H1 (cell line): Measurements from ENCODE around the gene RSPH9. TPM values are rescaled to one million over a fixed set of nuclear protein-coding genes. Genes with fewer than 3 reads are reported as not detected.

Experiments
- CTCF ChIA-PET: fragments of 300-600 bp; sonication (Branson Sonifier 250); formaldehyde crosslinking; loops from one replicate; lab custom pipeline; 2021; ENCODE audit not compliant: partially characterized antibody; lab: Charles Lee
- POLR2A ChIA-PET: fragments of 300-600 bp; sonication (Branson Sonifier 250); formaldehyde crosslinking; loops from one replicate; lab custom pipeline; 2021; ENCODE audit warnings: inconsistent platforms; ENCODE audit not compliant: partially characterized antibody; lab: Charles Lee
- DNase-seq, 2 experiments: peaks; one replicate each; pipeline versions ENCODE4 v3.0.0 to v3.0.0-alpha.2; 2010 to 2022; ENCODE audit warnings: low spot score in 2 of 2, low read depth in 1 of 2, mixed read lengths in 1 of 2
- FAIRE-seq: peaks from 2 replicates; lab custom pipeline; 2011; peaks lifted over from hg19 to GRCh38; lab: Jason Lieb, UNC
- H2AFZ ChIP-seq: 2 replicates; pipeline ENCODE4 v1.8.1; 2012; ENCODE audit warnings: low read length, inconsistent platforms
- H2AK5ac ChIP-seq: 2 replicates; pipeline ENCODE4 v1.6.1; 2013; ENCODE audit warnings: low read depth, low read length
- H2BK120ac ChIP-seq: replicated peaks from 2 replicates; pipeline ENCODE3; 2013; ENCODE audit warnings: low read depth, low read length, inconsistent platforms
- H2BK12ac ChIP-seq: 2 replicates; pipeline ENCODE4 v1.6.1; 2013; ENCODE audit warnings: low read depth, low read length
- H2BK15ac ChIP-seq: 2 replicates; pipeline ENCODE4 v1.6.1; 2013; ENCODE audit warnings: low read length
- H2BK20ac ChIP-seq: 2 replicates; pipeline ENCODE4 v1.6.1; 2013; ENCODE audit warnings: low read length
- H2BK5ac ChIP-seq: 2 replicates; pipeline ENCODE4 v1.6.1; 2013; ENCODE audit warnings: low read depth, low read length
- H3K14ac ChIP-seq: 2 replicates; pipeline ENCODE4 v1.6.1; 2013; ENCODE audit warnings: inconsistent platforms; ENCODE audit not compliant: insufficient read length
- H3K18ac ChIP-seq: 2 replicates; pipeline ENCODE4 v1.6.1; 2013; ENCODE audit warnings: low read length; ENCODE audit errors: extremely low read depth
- H3K23ac ChIP-seq: 2 replicates; pipeline ENCODE4 v1.6.1; 2013; ENCODE audit warnings: inconsistent platforms; ENCODE audit not compliant: insufficient read length
- H3K23me2 ChIP-seq: 2 replicates; pipeline ENCODE4 v1.6.1; 2013; ENCODE audit warnings: low read depth, low read length
- H3K27ac ChIP-seq: 2 replicates; pipeline ENCODE4 v1.6.1; 2011; ENCODE audit warnings: low read depth, low read length, inconsistent platforms
- H3K27me3 ChIP-seq, 4 experiments: replicated peaks in 1 of 4; 1 replicate in 1 of 4; 2 replicates in 3 of 4; pipeline versions ENCODE4 v1.6.1 to v1.8.1; 2011 to 2013; ENCODE audit warnings: low read length in 3 of 4, mild to moderate bottlenecking in 3 of 4, inconsistent platforms in 2 of 4, mixed read lengths in 2 of 4, moderate library complexity in 1 of 4; ENCODE audit not compliant: control insufficient read depth in 3 of 4, insufficient read depth in 3 of 4; ENCODE audit errors: extremely low read depth in 1 of 4
- H3K36me3 ChIP-seq, 4 experiments: 2 replicates each; pipeline versions ENCODE4 v1.6.1 to v1.8.1; 2011 to 2013; ENCODE audit warnings: mild to moderate bottlenecking in 4 of 4, low read length in 3 of 4, moderate library complexity in 2 of 4, control low read depth in 1 of 4, inconsistent platforms in 1 of 4; ENCODE audit not compliant: insufficient read depth in 4 of 4, control insufficient read depth in 2 of 4
- H3K4ac ChIP-seq: replicated peaks from 2 replicates; pipeline ENCODE3; 2013; ENCODE audit warnings: low read length, low read depth, mixed read lengths, inconsistent platforms; ENCODE audit not compliant: insufficient read length
- H3K4me1 ChIP-seq, 4 experiments: replicated peaks in 1 of 4; 1 replicate in 1 of 4; 2 replicates in 3 of 4; pipeline versions ENCODE4 v1.6.1 to v1.8.1; 2011 to 2013; ENCODE audit warnings: low read length in 3 of 4, inconsistent platforms in 2 of 4, mixed read lengths in 1 of 4; ENCODE audit not compliant: insufficient read depth in 4 of 4, control insufficient read depth in 3 of 4
- H3K4me2 ChIP-seq, 2 experiments: 2 replicates each; pipeline versions ENCODE4 v1.6.1 to v1.8.1; 2011 to 2013; ENCODE audit warnings: low read depth in 2 of 2, low read length in 2 of 2, control low read depth in 1 of 2, inconsistent platforms in 1 of 2, mild to moderate bottlenecking in 1 of 2; ENCODE audit not compliant: insufficient read depth in 1 of 2
- H3K4me3 ChIP-seq, 4 experiments: fragments of 200-600, 300-600 bp in 1 of 4; sonication (generic), shearing (Covaris generic), sonication (Bioruptor Twin) in 1 of 4; 2 replicates each; pipeline versions ENCODE4 v1.5.1 to v1.8.1; 2011 to 2016; ENCODE audit warnings: low read length in 4 of 4, low read depth in 3 of 4, control low read depth in 2 of 4, inconsistent platforms in 2 of 4, mild to moderate bottlenecking in 2 of 4, mixed read lengths in 1 of 4, moderate library complexity in 1 of 4; ENCODE audit not compliant: insufficient read depth in 2 of 4; ENCODE audit errors: extremely low read depth in 1 of 4
- H3K56ac ChIP-seq: replicated peaks from 2 replicates; pipeline ENCODE3; 2013; ENCODE audit warnings: low read depth, mild to moderate bottlenecking, mixed read lengths, low read length, inconsistent platforms; ENCODE audit not compliant: insufficient read length
- H3K79me1 ChIP-seq: 2 replicates; pipeline ENCODE4 v1.6.1; 2013; ENCODE audit warnings: low read depth, low read length, control low read depth
- H3K79me2 ChIP-seq, 2 experiments: 2 replicates each; pipeline versions ENCODE4 v1.6.1 to v1.8.1; 2012 to 2013; ENCODE audit warnings: low read length in 2 of 2, mild to moderate bottlenecking in 2 of 2, inconsistent platforms in 1 of 2; ENCODE audit not compliant: insufficient read depth in 2 of 2, control insufficient read depth in 1 of 2
- H3K9ac ChIP-seq, 4 experiments: replicated peaks in 1 of 4; 1 replicate in 1 of 4; 2 replicates in 3 of 4; pipeline versions ENCODE4 v1.6.1 to v1.8.1; 2011 to 2013; ENCODE audit warnings: low read depth in 3 of 4, low read length in 3 of 4, control low read depth in 2 of 4, mild to moderate bottlenecking in 2 of 4, moderate library complexity in 2 of 4, inconsistent platforms in 1 of 4; ENCODE audit errors: extremely low read depth in 1 of 4
- H3K9me3 ChIP-seq, 2 experiments: 2 replicates each; pipeline versions ENCODE4 v1.6.1 to v1.8.1; 2012 to 2013; ENCODE audit warnings: mild to moderate bottlenecking in 2 of 2, moderate library complexity in 2 of 2, control low read depth in 1 of 2, inconsistent platforms in 1 of 2, low read depth in 1 of 2, low read length in 1 of 2, mixed read lengths in 1 of 2; ENCODE audit not compliant: insufficient read depth in 2 of 2
- H4K20me1 ChIP-seq, 2 experiments: replicated peaks in 1 of 2; 2 replicates each; pipeline versions ENCODE3 to v1.8.1; 2011 to 2013; ENCODE audit warnings: inconsistent platforms in 2 of 2, low read length in 2 of 2, mild to moderate bottlenecking in 1 of 2; ENCODE audit not compliant: insufficient read depth in 2 of 2, control insufficient read depth in 1 of 2
- H4K5ac ChIP-seq: 2 replicates; pipeline ENCODE4 v1.6.1; 2013; ENCODE audit warnings: low read length, low read depth, mixed read lengths, inconsistent platforms; ENCODE audit not compliant: insufficient read length
- H4K8ac ChIP-seq: 2 replicates; pipeline ENCODE4 v1.8.0; 2013; ENCODE audit warnings: mild to moderate bottlenecking, moderate library complexity, low read length, inconsistent platforms; ENCODE audit not compliant: insufficient read depth; ENCODE audit errors: extremely low read depth
- H4K91ac ChIP-seq: replicated peaks from 2 replicates; pipeline ENCODE3; 2013; ENCODE audit warnings: low read length, mixed read lengths, inconsistent platforms; ENCODE audit not compliant: insufficient read length
- ASH2L ChIP-seq: fragments of 200-600, 300-600 bp; sonication (generic); IDR thresholded peaks from one replicate; pipeline ENCODE4 v1.7.1; 2017; ENCODE audit warnings: low read length
- BACH1 ChIP-seq: IDR thresholded peaks from 2 replicates; pipeline ENCODE4 v1.6.1; 2012; ENCODE audit warnings: low read length, improper control_type of control experiment
- CREB1 ChIP-seq: IDR thresholded peaks from 2 replicates; pipeline ENCODE4 v1.6.1; 2012; ENCODE audit warnings: inconsistent platforms
- CTBP2 ChIP-seq: IDR thresholded peaks from 2 replicates; pipeline ENCODE4 v1.7.0; 2011; ENCODE audit warnings: borderline replicate concordance, mild to moderate bottlenecking, moderate library complexity, mixed read lengths, low read length; ENCODE audit not compliant: insufficient read depth, insufficient read length
- HDAC6 ChIP-seq: IDR thresholded peaks from one replicate; pipeline ENCODE4 v1.7.1; 2012; ENCODE audit warnings: low read depth, mild to moderate bottlenecking, inconsistent platforms, low read length, moderate library complexity
- NANOG ChIP-seq: IDR thresholded peaks from 2 replicates; pipeline ENCODE4 v1.6.1; 2011; ENCODE audit warnings: low read length, low read depth, mild to moderate bottlenecking, inconsistent platforms; ENCODE audit not compliant: insufficient read depth, poor library complexity, severe bottlenecking
- RBBP5 ChIP-seq: IDR thresholded peaks from 2 replicates; pipeline ENCODE4 v1.7.1; 2012; ENCODE audit warnings: low read depth, mild to moderate bottlenecking, inconsistent platforms, low read length, moderate library complexity, borderline replicate concordance
- RNF2 ChIP-seq: fragments of 200-900, 300-1000 bp; sonication (generic); IDR thresholded peaks from 2 replicates; pipeline ENCODE4 v1.7.1; 2016; ENCODE audit warnings: borderline replicate concordance, low read depth, mild to moderate bottlenecking, antibody characterized with exemption, low read length; ENCODE audit not compliant: poor library complexity, severe bottlenecking; ENCODE audit errors: missing control alignments
- SIRT6 ChIP-seq: IDR thresholded peaks from one replicate; pipeline ENCODE4 v1.7.1; 2012; ENCODE audit warnings: low read length, inconsistent platforms
- SP2 ChIP-seq: IDR thresholded peaks from 2 replicates; pipeline ENCODE4 v1.6.1; 2012; ENCODE audit warnings: mild to moderate bottlenecking, low read length, inconsistent platforms
- TAF1 ChIP-seq: IDR thresholded peaks from 2 replicates; pipeline ENCODE4 v1.6.1; 2011; ENCODE audit warnings: mild to moderate bottlenecking, low read depth, low read length
- TAF7 ChIP-seq: optimal IDR thresholded peaks from 2 replicates; pipeline ENCODE3; 2011; ENCODE audit warnings: low read depth, mild to moderate bottlenecking, inconsistent platforms, low read length, moderate library complexity, borderline replicate concordance
- TCF12 ChIP-seq: IDR thresholded peaks from 2 replicates; pipeline ENCODE4 v1.6.1; 2011; ENCODE audit warnings: low read depth, mild to moderate bottlenecking, low read length
- WGBS, 2 experiments: shearing (Covaris generic) in 1 of 2; methylation state at CpG; one replicate each; pipeline versions ENCODE4 v1.1.6 to v1.1.7; 2013 to 2015; ENCODE audit warnings: low lambda C conversion rate in 2 of 2, mixed read lengths in 2 of 2, inconsistent platforms in 1 of 2, low coverage in 1 of 2, missing lambda C conversion rate in 1 of 2; ENCODE audit not compliant: insufficient replicate concordance in 2 of 2, insufficient coverage in 1 of 2, insufficient read length in 1 of 2; ENCODE audit errors: extremely low coverage in 1 of 2, missing lambda C conversion rate in 1 of 2; 5-methylcytosine and 5-hydroxymethylcytosine counted together
- polyA plus RNA-seq, 7 experiments: library from polyadenylated mRNA; depleted of rRNA in 3 of 7; stranded (reverse) in 5 of 7; unstranded in 2 of 7; fragments of >200 nt in 5 of 7; fragments of 200-250 nt in 2 of 7; gene quantifications; 1 replicate in 5 of 7; 2 replicates in 1 of 7; 4 replicates in 1 of 7; pipeline versions ENCODE4 v1.2.1 to v1.2.3, GENCODE V29; 2011 to 2013; ENCODE audit warnings: missing spikeins in 2 of 7, mixed read lengths in 2 of 7
- total RNA-seq: library from RNA; stranded (reverse); fragmentation: NEBNext Ultra II Directional; extraction: Animal tissue kit (Norgen Biotek cat#: 25700); gene quantifications from 2 replicates; pipeline ENCODE4 v1.2.1, GENCODE V29; 2021

Gene RSPH9
- total and polyA plus RNA-seq, 2 of the 8 experiments (the other 6 are each of a cell fraction or from before 2014, with no cell fraction given) = 0.15 to 0.23 TPM

- Histone ChIP-seq H2AFZ (no peak overlapping the region), H3K4me1 (no peaks in the 10 kb centered on the region), H3K23me2 (no peaks in the 10 kb centered on the region), H3K4ac (no peak overlapping the region), H2BK5ac (no peak overlapping the region), H3K27me3 (no peaks in the 10 kb centered on the region), H2BK20ac (no peak overlapping the region), H3K79me1 (no peaks in the 10 kb centered on the region), H2BK120ac (no peak overlapping the region), H4K20me1 (peaks cover 8 to 9% of the 10 kb centered on the region in 2 experiments), H2AK5ac (no peak overlapping the region), H4K91ac (no peak overlapping the region), H2BK15ac (no peak overlapping the region), H3K56ac (no peak overlapping the region), H3K23ac (no peak overlapping the region), H3K4me3 (no peak overlapping the region), H3K18ac (no peak overlapping the region), H3K27ac (no peak overlapping the region; the same call in 1 of the 2 replicates), H3K14ac (no peak overlapping the region), H3K79me2 (no peaks in the 10 kb centered on the region), H3K4me2 (no peak overlapping the region), H3K9ac (no peak overlapping the region), H4K5ac (no peak overlapping the region), H2BK12ac (no peak overlapping the region), H3K36me3 (peaks cover 36 to 67% (median 57%) of the 10 kb centered on the region in 4 experiments), H3K9me3 (no peaks in the 10 kb centered on the region), H4K8ac (no peak overlapping the region)
- 94% methylated on average over 12 of the region's 12 CpGs; no CpG with 5 or more reads in 1 of the 2 experiments for WGBS, 2 experiments
- ChIA-PET POLR2A (interaction anchor here (1.1 to 4.0 kb wide), 4 partner anchors 8 to 73 kb away, joined by 3 to 20 read pairs (median 3); partner anchors contain the start of gene GTPBP2), CTCF (interaction anchor here (4.0 kb wide), 1 partner anchor 13 kb away, joined by 23 read pairs; no protein-coding TSS in a partner anchor)
- FAIRE-seq = no peak
- no peak for DNase-seq
- TF ChIP-seq ASH2L (no peak), TAF1 (no peak), CTBP2 (no peak), HDAC6 (no peak), RNF2 (no peak), TCF12 (no peak), CREB1 (no peak), SP2 (no peak), SIRT6 (no peak), TAF7 (no peak), RBBP5 (no peak), BACH1 (no peak), NANOG (no peak)
These were observed 23.6 kb upstream of the RSPH9 start for GRCh38 chr6:43621078-43621835.
